Measurements from ENCODE around the gene TEKT2.

The TEKT2 gene

DNA sequence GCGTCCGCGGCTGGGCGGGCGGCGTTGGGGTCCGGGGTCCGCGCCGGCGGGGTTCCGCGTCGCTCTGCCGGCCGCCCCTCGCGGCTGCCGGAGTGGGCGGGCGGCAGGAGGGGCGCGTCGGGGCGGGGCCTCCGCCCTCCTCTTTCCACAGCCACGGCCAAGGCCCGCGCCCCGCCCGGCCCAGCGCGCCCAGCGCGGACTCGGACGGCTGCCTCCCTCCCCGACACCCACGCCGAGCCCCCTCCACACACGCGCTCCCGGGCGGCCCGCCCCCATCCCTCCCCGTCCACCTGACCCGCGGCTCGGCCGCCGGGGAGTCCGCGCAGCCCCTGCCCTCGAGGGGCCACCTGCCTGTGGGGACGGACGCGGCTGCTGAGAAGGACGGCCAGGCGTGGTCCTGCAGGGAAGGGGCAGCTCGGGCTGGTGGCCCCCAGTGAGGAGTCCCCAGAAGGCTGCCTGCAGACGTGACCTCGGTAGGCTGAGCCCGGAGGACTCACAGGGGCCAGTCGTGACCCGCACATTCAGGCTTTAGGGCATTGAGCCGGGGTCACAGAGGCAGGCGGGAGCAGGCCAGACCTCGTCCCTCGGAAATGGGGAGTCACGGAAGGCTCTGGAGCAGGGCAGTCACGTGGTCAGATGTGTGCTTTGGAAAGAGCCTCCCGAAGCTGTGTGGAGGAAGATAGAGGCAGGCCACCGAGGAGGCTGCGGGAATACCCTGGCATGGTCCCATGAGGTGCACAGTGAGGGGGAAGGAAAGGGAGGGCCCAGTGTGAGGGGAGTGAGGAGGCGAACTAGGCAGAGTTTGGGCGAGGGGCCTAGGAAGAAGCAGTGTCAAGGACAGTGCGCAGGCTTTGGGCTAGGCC is 41.5 kb downstream of the TEKT2 start, which contains the start of gene COL8A2:
COL8A2 (minus strand) TSS at position 94 of the 863 bp plus-strand sequence. CDS start 24,980 bp downstream, outside the sequence.
- no peaks in the 10 kb centered on the region for H3K36me3 ChIP-seq (ENCODE audit: control insufficient read depth, insufficient read depth, low read length)
- H3K4me1 ChIP-seq (ENCODE audit: control insufficient read depth, insufficient read depth, low read length), result no peaks in the 10 kb centered on the region
- H3K27me3 ChIP-seq (ENCODE audit: control insufficient read depth, insufficient read depth, low read length), result peaks cover 33% of the 10 kb centered on the region
- H3K9ac ChIP-seq (ENCODE audit: low read depth, low read length), result no peak within 1 kb of the TSS
- peak within 1 kb of the TSS; percentile 64 for H3K4me3 ChIP-seq (ENCODE audit: low read depth, low read length)
- H3K9me3 ChIP-seq (ENCODE audit: control insufficient read depth, insufficient read depth, low read length), result no peaks in the 10 kb centered on the region

DNA sequence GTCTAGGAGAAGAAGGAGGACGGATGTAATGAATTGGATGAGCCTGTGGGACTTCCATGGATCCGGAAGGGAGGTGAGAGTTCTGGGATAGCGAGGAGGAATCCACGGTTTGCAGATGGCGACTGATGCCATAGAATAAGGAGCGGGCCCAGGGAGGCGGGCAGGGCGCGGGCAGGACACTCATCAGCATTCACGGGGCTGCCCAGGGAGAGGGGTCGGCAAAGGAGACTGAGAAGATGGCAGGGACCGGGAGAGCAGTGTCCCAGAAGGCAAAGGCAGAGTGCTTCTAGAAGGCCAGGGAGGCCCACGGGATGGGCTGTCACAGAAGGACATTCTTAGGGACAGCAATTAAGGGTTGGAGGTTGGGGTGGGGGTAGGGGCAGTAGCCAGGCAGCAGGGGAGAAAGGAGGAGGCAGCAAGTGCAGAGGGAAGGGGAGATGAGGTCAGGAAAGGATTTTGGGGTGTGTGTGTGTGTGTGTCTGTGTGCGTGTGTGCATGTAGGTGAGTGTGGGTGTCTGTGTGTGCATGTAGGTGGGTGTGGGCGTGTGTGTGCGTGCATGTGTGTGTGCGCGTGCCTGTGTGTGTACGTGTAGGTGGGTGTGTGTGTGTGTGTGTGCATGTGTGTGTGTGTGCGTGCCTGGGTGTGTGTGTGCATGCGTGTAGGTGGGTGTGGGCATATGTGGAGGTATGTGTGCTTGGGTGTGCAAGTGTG is 42.3 kb downstream of the TEKT2 start:
- Histone ChIP-seq H3K9ac (ENCODE audit: low read depth, low read length) (no peak overlapping the region), H3K4me1 (ENCODE audit: control insufficient read depth, insufficient read depth, low read length) (no peaks in the 10 kb centered on the region)

DNA sequence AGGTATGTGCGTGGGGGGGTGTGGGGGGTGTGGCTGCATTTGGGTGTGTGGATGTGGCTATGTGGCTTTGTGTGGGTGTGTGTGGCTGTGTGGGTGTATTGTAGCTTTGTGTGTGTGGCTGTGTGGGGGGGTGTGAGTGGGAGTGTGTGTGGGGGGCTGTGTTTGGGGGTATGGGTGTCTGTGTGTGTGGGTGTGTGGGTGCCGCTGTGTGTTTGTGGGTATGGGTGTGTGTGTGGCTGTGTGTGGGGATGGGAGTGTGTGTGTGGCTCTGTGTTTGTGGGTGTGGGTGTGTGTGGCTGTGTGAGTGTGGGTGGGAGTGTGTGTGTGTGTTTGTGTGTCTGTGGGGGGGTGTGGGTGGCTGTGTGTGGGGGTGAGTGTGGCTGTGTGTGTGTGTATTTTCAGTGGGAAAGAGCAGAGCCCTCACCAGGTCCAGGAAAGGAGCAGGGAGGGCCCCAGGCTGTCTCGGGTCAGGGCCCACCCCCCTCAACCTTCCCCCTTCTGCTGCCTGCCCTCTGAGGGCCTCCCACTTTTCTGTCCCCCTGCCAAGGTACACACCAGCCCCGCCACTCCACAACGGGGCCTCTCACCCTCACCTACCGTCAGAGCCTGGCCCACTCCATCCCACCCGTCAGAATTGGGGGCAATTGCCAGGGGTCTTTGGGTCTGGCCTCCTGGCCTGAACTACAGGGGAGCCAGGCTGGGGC is 43.1 kb downstream of the TEKT2 start:
- Histone ChIP-seq H3K4me1 (ENCODE audit: control insufficient read depth, insufficient read depth, low read length) (no peaks in the 10 kb centered on the region), H3K9me3 (ENCODE audit: control insufficient read depth, insufficient read depth, low read length) (no peaks in the 10 kb centered on the region), H3K9ac (ENCODE audit: low read depth, low read length) (no peak overlapping the region), H3K4me3 (ENCODE audit: low read depth, low read length) (no peak overlapping the region), H3K27me3 (ENCODE audit: control insufficient read depth, insufficient read depth, low read length) (peaks cover 33% of the 10 kb centered on the region), H3K36me3 (ENCODE audit: control insufficient read depth, insufficient read depth, low read length) (no peaks in the 10 kb centered on the region)

More for the DNA sequence above, 42.3 kb downstream of the TEKT2 start:
- Histone ChIP-seq H3K9me3 (ENCODE audit: control insufficient read depth, insufficient read depth, low read length) (no peaks in the 10 kb centered on the region), H3K36me3 (ENCODE audit: control insufficient read depth, insufficient read depth, low read length) (no peaks in the 10 kb centered on the region), H3K27me3 (ENCODE audit: control insufficient read depth, insufficient read depth, low read length) (peaks cover 33% of the 10 kb centered on the region), H3K4me3 (ENCODE audit: low read depth, low read length) (no peak overlapping the region)

DNA sequence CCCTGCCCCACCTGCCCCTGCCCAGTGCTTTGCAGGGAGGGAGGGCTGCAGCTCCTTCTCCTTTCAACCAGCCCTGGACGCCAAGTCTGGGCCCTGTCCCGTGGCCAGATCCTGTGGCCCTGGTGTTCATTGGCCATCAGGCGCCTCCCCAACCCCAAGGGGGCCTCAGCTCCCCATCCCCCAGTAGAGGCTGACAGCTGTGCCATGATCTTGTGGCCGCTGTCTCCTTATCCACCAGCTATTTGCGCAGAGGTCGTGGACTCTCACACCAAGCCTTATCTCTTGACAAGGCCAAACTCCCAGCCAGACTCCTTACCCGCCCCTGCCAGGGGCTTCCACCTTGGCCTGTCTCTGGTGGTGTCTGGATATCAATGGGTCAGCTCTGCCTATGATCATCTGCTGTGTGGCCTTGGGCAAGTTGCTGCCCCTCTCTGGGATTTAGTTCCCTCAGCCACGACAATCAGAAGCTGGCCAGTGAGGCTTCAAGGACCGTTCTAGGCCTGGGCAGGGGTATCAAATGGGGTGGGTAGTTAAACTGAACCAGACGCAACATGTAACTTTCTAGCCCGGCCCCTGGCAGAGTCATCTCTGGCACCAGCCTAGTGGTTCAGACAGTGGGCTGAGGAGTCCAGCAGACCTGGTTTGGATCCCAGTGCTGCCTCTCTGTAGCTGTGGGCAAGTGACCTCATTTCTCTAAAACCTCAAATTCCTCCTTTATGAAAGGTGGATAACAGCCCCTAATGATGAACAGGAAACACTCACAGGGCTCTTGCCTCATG is 44.4 kb downstream of the TEKT2 start:
- H3K27me3 ChIP-seq (ENCODE audit: control insufficient read depth, insufficient read depth, low read length), result peaks cover 27% of the 10 kb centered on the region
- no peaks in the 10 kb centered on the region for H3K36me3 ChIP-seq (ENCODE audit: control insufficient read depth, insufficient read depth, low read length)
- H3K9ac ChIP-seq (ENCODE audit: low read depth, low read length), result no peak overlapping the region
- no peaks in the 10 kb centered on the region for H3K9me3 ChIP-seq (ENCODE audit: control insufficient read depth, insufficient read depth, low read length)
- no peak overlapping the region for H3K4me3 ChIP-seq (ENCODE audit: low read depth, low read length)
- H3K4me1 ChIP-seq (ENCODE audit: control insufficient read depth, insufficient read depth, low read length), result no peaks in the 10 kb centered on the region

DNA sequence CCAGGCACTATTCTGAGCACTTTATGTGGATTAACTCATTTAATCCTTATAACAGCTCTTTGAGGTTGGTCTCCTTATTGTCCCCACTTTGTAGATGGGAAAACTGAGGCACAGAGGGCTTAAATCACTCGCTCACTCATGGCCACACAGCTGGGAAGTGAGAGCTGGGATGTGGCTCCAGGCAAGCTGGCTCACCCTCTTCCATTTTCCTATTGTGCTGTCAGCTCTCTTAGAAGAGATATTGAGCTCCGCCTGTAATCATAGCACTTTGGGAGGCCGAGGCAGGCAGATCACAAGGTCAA is 45.0 kb downstream of the TEKT2 start:
- Histone ChIP-seq H3K4me3 (ENCODE audit: low read depth, low read length) (no peak overlapping the region), H3K36me3 (ENCODE audit: control insufficient read depth, insufficient read depth, low read length) (no peaks in the 10 kb centered on the region), H3K4me1 (ENCODE audit: control insufficient read depth, insufficient read depth, low read length) (no peaks in the 10 kb centered on the region), H3K9me3 (ENCODE audit: control insufficient read depth, insufficient read depth, low read length) (no peaks in the 10 kb centered on the region), H3K9ac (ENCODE audit: low read depth, low read length) (no peak overlapping the region), H3K27me3 (ENCODE audit: control insufficient read depth, insufficient read depth, low read length) (peaks cover 21% of the 10 kb centered on the region)

DNA sequence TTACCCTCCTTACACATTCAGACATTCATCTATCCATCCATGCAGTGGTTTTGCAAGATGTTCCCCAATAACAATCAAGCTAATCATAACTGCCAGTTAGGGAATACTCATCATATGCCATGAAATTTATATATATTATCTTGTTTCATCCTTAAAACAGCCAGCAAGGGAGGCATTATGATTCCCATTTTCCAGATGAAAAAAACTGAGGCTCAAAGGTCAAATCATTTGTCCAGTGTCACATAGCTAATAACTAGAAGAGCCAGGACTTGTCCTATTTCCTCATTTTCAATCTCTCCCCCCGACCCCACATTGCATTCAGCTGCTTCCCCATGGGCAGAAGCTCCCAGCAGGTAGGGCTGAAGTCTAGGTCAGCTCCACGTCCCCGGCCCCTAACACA is 48.1 kb downstream of the TEKT2 start:
- Histone ChIP-seq H3K4me3 (ENCODE audit: low read depth, low read length) (no peak overlapping the region), H3K36me3 (ENCODE audit: control insufficient read depth, insufficient read depth, low read length) (no peaks in the 10 kb centered on the region), H3K9ac (ENCODE audit: low read depth, low read length) (no peak overlapping the region), H3K27me3 (ENCODE audit: control insufficient read depth, insufficient read depth, low read length) (no peaks in the 10 kb centered on the region), H3K9me3 (ENCODE audit: control insufficient read depth, insufficient read depth, low read length) (no peaks in the 10 kb centered on the region), H3K4me1 (ENCODE audit: control insufficient read depth, insufficient read depth, low read length) (no peaks in the 10 kb centered on the region)

DNA sequence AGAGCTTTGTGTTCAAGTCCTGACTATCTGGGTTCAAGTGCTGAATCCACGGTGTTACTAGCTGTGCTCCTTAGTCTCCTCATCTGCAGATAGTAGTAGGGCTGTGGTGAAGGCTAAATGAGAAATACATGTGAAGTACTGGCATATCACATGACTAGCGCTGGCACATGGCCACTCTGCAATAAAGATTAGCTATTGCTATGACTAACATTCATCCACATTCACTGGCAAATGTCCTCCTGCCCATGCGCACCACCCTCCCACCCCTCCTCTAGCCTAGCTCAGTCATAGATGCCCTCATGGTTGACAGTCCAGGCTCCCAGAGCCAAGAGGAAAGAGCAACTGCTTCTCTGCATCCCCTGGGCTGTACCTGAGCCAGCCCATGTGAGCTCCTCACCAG is 49.6 kb downstream of the TEKT2 start:
- no peak overlapping the region for H3K9ac ChIP-seq (ENCODE audit: low read depth, low read length)

DNA sequence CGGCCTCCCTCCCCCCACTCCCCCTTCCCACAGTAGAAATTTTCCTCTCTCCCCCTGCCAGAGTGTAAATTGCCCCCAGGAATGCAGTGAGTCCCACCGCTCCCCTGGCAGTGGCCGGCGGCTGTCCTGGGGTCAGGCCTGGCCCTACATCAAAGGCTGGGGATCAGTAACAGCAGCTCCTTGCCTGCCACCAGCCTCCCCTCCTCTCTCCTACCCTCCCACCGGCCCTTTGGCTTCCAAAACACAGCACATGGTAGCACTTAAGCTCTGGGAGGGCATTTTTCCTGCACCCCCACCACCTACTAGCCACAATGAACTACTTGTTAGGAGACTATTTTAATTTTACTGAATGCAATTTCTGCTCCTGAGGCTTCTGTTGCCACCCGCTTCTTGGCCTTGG is 50.1 kb downstream of the TEKT2 start:
- no peaks in the 10 kb centered on the region for H3K27me3 ChIP-seq (ENCODE audit: control insufficient read depth, insufficient read depth, low read length)
- no peaks in the 10 kb centered on the region for H3K4me1 ChIP-seq (ENCODE audit: control insufficient read depth, insufficient read depth, low read length)
- H3K9ac ChIP-seq (ENCODE audit: low read depth, low read length), result no peak overlapping the region
- peaks cover 3% of the 10 kb centered on the region for H3K36me3 ChIP-seq (ENCODE audit: control insufficient read depth, insufficient read depth, low read length)
- no peaks in the 10 kb centered on the region for H3K9me3 ChIP-seq (ENCODE audit: control insufficient read depth, insufficient read depth, low read length)
- no peak overlapping the region for H3K4me3 ChIP-seq (ENCODE audit: low read depth, low read length)

More for the DNA sequence above, 49.6 kb downstream of the TEKT2 start:
- H3K4me3 ChIP-seq (ENCODE audit: low read depth, low read length), result no peak overlapping the region
- no peaks in the 10 kb centered on the region for H3K27me3 ChIP-seq (ENCODE audit: control insufficient read depth, insufficient read depth, low read length)
- H3K9me3 ChIP-seq (ENCODE audit: control insufficient read depth, insufficient read depth, low read length), result no peaks in the 10 kb centered on the region
- no peaks in the 10 kb centered on the region for H3K4me1 ChIP-seq (ENCODE audit: control insufficient read depth, insufficient read depth, low read length)
- peaks cover 3% of the 10 kb centered on the region for H3K36me3 ChIP-seq (ENCODE audit: control insufficient read depth, insufficient read depth, low read length)

DNA sequence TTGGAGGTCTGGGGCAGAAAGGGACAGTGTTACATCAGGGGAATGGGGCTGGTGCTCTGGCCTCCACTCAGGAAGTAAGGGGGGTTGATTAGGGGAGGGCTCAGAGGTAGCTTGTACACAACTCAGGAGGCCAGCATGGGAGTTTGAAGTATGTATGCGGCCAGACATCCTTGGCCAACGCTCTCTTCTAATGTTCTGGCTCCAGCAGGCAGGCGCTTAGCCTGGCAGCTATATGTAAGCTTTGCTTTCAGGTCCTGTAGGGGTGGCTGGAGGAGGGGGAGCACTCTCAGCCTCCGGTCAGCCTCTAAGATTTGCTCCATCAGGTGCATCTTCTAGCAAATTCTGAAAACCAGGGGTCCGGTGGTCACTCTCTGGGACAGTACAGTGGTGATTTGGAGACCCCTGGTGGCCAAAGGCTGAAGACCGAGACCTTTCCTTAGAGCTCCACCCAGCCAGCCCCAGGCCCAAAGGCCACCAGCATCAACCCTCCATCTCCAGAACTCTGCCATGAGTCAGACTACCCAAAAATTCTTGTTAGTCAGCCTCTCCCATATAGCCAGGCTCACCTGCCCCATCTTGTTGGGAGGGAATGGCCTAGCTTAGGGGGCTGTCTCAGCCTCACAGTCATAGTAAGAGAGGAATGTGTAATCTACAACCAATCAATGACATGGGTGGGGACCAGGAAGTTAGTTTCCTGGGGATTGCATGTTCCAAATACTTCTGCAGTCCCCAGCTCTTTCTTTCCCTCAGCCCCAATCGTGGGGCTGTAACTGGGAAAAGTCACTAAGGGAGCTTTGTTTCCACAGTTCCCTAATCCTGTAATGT is 50.8 kb downstream of the TEKT2 start:
- H3K27me3 ChIP-seq (ENCODE audit: control insufficient read depth, insufficient read depth, low read length), result no peaks in the 10 kb centered on the region
- peaks cover 3% of the 10 kb centered on the region for H3K36me3 ChIP-seq (ENCODE audit: control insufficient read depth, insufficient read depth, low read length)
- no peaks in the 10 kb centered on the region for H3K9me3 ChIP-seq (ENCODE audit: control insufficient read depth, insufficient read depth, low read length)
- H3K9ac ChIP-seq (ENCODE audit: low read depth, low read length), result no peak overlapping the region
- no peak overlapping the region for H3K4me3 ChIP-seq (ENCODE audit: low read depth, low read length)
- no peaks in the 10 kb centered on the region for H3K4me1 ChIP-seq (ENCODE audit: control insufficient read depth, insufficient read depth, low read length)

DNA sequence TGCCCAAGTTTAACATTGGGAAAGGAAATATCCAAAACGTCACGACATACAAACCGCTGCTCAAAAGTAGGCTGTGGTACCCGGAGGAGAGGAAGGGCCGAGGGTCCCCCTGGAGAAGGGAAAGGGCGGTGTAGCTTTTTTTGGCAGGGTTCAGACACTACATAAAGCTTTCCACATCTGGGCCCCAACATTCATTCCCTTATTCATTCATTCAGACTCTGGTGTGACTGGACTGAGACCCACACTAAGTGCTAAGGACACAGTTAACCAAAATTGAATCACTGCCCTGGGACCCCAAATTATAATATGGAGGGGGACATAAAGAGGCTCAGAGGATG is 51.4 kb downstream of the TEKT2 start:
- Histone ChIP-seq H3K36me3 (ENCODE audit: control insufficient read depth, insufficient read depth, low read length) (peaks cover 6% of the 10 kb centered on the region), H3K9ac (ENCODE audit: low read depth, low read length) (no peak overlapping the region), H3K9me3 (ENCODE audit: control insufficient read depth, insufficient read depth, low read length) (no peaks in the 10 kb centered on the region), H3K27me3 (ENCODE audit: control insufficient read depth, insufficient read depth, low read length) (no peaks in the 10 kb centered on the region), H3K4me3 (ENCODE audit: low read depth, low read length) (no peak overlapping the region), H3K4me1 (ENCODE audit: control insufficient read depth, insufficient read depth, low read length) (no peaks in the 10 kb centered on the region)

DNA sequence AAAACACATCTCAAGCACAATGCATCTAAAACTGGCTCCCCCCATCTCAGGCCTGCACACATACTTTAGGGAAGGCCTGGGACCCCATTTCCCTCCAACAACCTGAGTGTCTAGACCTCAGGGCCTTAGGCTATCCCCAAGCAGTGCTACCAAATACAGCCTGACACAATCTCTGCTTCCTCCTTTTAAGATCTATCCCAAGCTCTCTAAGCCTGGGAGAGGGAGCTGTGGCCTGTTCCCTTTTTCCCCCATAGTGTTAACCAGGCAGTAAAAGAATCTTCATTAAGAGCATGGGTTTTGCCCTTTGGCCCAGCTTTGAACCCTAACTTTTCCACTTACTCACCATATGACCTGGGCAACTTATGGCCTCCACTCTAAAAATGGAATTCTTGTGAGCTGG is 51.9 kb downstream of the TEKT2 start:
- Histone ChIP-seq H3K9me3 (ENCODE audit: control insufficient read depth, insufficient read depth, low read length) (no peaks in the 10 kb centered on the region), H3K9ac (ENCODE audit: low read depth, low read length) (no peak overlapping the region), H3K36me3 (ENCODE audit: control insufficient read depth, insufficient read depth, low read length) (peaks cover 6% of the 10 kb centered on the region), H3K4me3 (ENCODE audit: low read depth, low read length) (no peak overlapping the region), H3K27me3 (ENCODE audit: control insufficient read depth, insufficient read depth, low read length) (no peaks in the 10 kb centered on the region), H3K4me1 (ENCODE audit: control insufficient read depth, insufficient read depth, low read length) (no peaks in the 10 kb centered on the region)

Data from iPS-15b (cell line).